K562 (cell line): ENCODE data around the gene CNTFR. TPM values are rescaled to one million over a fixed set of nuclear protein-coding genes. Genes with fewer than 3 reads are reported as not detected.

Source experiments
- ATAC-seq: fragments of 200-7000 bp; cut with Tn5 transposase; 3 replicates; pipeline ENCODE4 v1.9.1; 2020; ENCODE audit warnings: moderate library complexity
- BruUV-seq: library from RNA; stranded (reverse); fragments of 400-500 nt; replicated peaks from 2 replicates; lab custom pipeline; 2021; lab: Mats Ljungman, UMichigan
- CTCF ChIA-PET: fragments of 300-600 bp; formaldehyde crosslinking; extraction: SDS; loops from one replicate; lab custom pipeline; 2021; ENCODE audit warnings: low intra/inter-chr PET ratio; lab: Yijun Ruan, JAX
- POLR2A ChIA-PET: fragments of 300-600, 350-650 bp; sonication (Branson Sonifier 250); formaldehyde crosslinking; extraction: SDS; loops from one replicate; lab custom pipeline; 2021; ENCODE audit warnings: antibody characterized with exemption, inconsistent platforms; lab: Yijun Ruan, JAX
- DNase-seq, 4 experiments: peaks; one replicate each; pipeline versions ENCODE4 v3.0.0 to v3.0.0-alpha.2; 2011 to 2018; ENCODE audit warnings: low spot score in 3 of 4, mixed read lengths in 3 of 4; ENCODE audit errors: extremely low read depth in 1 of 4
- FAIRE-seq: peaks from 2 replicates; lab custom pipeline; 2011; peaks lifted over from hg19 to GRCh38; lab: Jason Lieb, UNC
- H2AFZ ChIP-seq: 2 replicates; pipeline ENCODE4 v1.6.0; 2011; ENCODE audit warnings: low read depth, low read length, control low read depth, inconsistent platforms
- H3K27ac ChIP-seq: fragments of 200-600 bp; 3 replicates; pipeline ENCODE4 v1.8.0; 2011; ENCODE audit warnings: low read depth, mild to moderate bottlenecking, control low read depth, inconsistent platforms, low read length, moderate library complexity, mixed read lengths; ENCODE audit errors: extremely low read depth
- H3K27me3 ChIP-seq, 2 experiments: fragments of 300-600 bp in 1 of 2; 2 replicates in 1 of 2; 3 replicates in 1 of 2; pipeline versions ENCODE4 v1.6.0 to v1.8.0; 2011; ENCODE audit warnings: inconsistent platforms in 2 of 2, low read length in 2 of 2, mild to moderate bottlenecking in 1 of 2, mixed read lengths in 1 of 2, moderate library complexity in 1 of 2; ENCODE audit not compliant: control insufficient read depth in 2 of 2, insufficient read depth in 2 of 2
- H3K36me3 ChIP-seq: fragments of 300-600 bp; 3 replicates; pipeline ENCODE4 v1.8.0; 2011; ENCODE audit warnings: mild to moderate bottlenecking, low read length, inconsistent platforms; ENCODE audit not compliant: control insufficient read depth, insufficient read depth
- H3K4me1 ChIP-seq, 2 experiments: fragments of 200-600 bp in 1 of 2; replicated peaks in 1 of 2; 2 replicates in 1 of 2; 3 replicates in 1 of 2; pipeline versions ENCODE4 v1.5.1 to v1.8.0; 2011; ENCODE audit warnings: inconsistent platforms in 2 of 2, low read length in 2 of 2, mild to moderate bottlenecking in 1 of 2, mixed read lengths in 1 of 2, moderate library complexity in 1 of 2; ENCODE audit not compliant: control insufficient read depth in 2 of 2, insufficient read depth in 2 of 2
- H3K4me2 ChIP-seq: 2 replicates; pipeline ENCODE4 v1.6.1; 2011; ENCODE audit warnings: low read length, control low read depth, inconsistent platforms, mixed read lengths; ENCODE audit not compliant: insufficient read depth
- H3K4me3 ChIP-seq: fragments of 200-600 bp; sonication (generic), shearing (Covaris generic); 2 replicates; pipeline ENCODE4 v1.5.1; 2016; ENCODE audit warnings: control low read depth, inconsistent platforms
- H3K79me2 ChIP-seq: fragments of 200-600 bp; 3 replicates; pipeline ENCODE4 v1.8.0; 2011; ENCODE audit warnings: low read length, inconsistent platforms; ENCODE audit not compliant: control insufficient read depth, insufficient read depth
- H3K9ac ChIP-seq, 2 experiments: 2 replicates each; pipeline versions ENCODE4 v1.6.0 to v1.6.1; 2011; ENCODE audit warnings: low read depth in 2 of 2, low read length in 2 of 2, control low read depth in 1 of 2, inconsistent platforms in 1 of 2, mild to moderate bottlenecking in 1 of 2, mixed read lengths in 1 of 2; ENCODE audit not compliant: insufficient read depth in 1 of 2
- H3K9me1 ChIP-seq: one replicate; pipeline ENCODE4 v1.6.0; 2011; ENCODE audit warnings: inconsistent platforms, mild to moderate bottlenecking, low read length, moderate library complexity; ENCODE audit not compliant: control insufficient read depth, insufficient read depth
- H3K9me3 ChIP-seq: replicated peaks from 2 replicates; pipeline ENCODE4 v1.5.1; 2011; ENCODE audit warnings: low read depth, low read length, inconsistent platforms; ENCODE audit not compliant: control insufficient read depth, insufficient read depth
- H4K20me1 ChIP-seq: replicated peaks from 2 replicates; pipeline ENCODE4 v1.6.1; 2011; ENCODE audit warnings: low read length, inconsistent platforms, mixed read lengths; ENCODE audit not compliant: control insufficient read depth, insufficient read depth
- CXXC5 ChIP-seq: fragments of 250-450 bp; sonication (Bioruptor Pico); IDR thresholded peaks from 2 replicates; pipeline ENCODE4 v1.8.0; 2022; ENCODE audit warnings: inconsistent platforms, mild to moderate bottlenecking, moderate library complexity
- HNRNPLL ChIP-seq: fragments of 200-400 bp; formaldehyde crosslinking; IDR thresholded peaks from 2 replicates; pipeline ENCODE4 v1.6.1; 2017; ENCODE audit warnings: low read length, low read depth, mild to moderate bottlenecking; ENCODE audit not compliant: poor library complexity, severe bottlenecking
- MXD1 ChIP-seq: fragments of 250-450 bp; sonication (Bioruptor Pico); IDR thresholded peaks from 2 replicates; pipeline ENCODE4 v1.8.0; 2021; ENCODE audit warnings: borderline replicate concordance, mild to moderate bottlenecking, moderate library complexity; ENCODE audit not compliant: poor library complexity, severe bottlenecking
- POLR3G ChIP-seq: IDR thresholded peaks from 2 replicates; pipeline ENCODE4 v1.6.1; 2011; ENCODE audit not compliant: insufficient read length, insufficient replicate concordance; ENCODE audit errors: extremely low read depth
- VEZF1 ChIP-seq: fragments of 200-800 bp; sonication (Bioruptor generic); IDR thresholded peaks from 2 replicates; pipeline ENCODE4 v1.6.1; 2017; ENCODE audit warnings: missing genetic modification characterization, missing compliant biosample characterization
- WGBS: fragments of 100-300 bp; shearing (Covaris generic); methylation state at CpG from one replicate; pipeline ENCODE4 v1.1.6; 2016; ENCODE audit warnings: low coverage, mixed read lengths; ENCODE audit not compliant: insufficient coverage; ENCODE audit errors: missing lambda C conversion rate; 5-methylcytosine and 5-hydroxymethylcytosine counted together
- in situ Hi-C: fragments of 300-500 bp; cut with MboI; formaldehyde crosslinking; loops from 4 replicates; pipeline ENCODE4 v1.15.0; 2018; ENCODE audit warnings: inconsistent platforms, mixed read lengths
- intact Hi-C: fragments of 100-400 bp; cut with micrococcal nuclease; formaldehyde crosslinking; loops from 2 replicates; pipeline ENCODE4 v1.14.2; 2022
- polyA plus RNA-seq, 8 experiments: library from polyadenylated mRNA; depleted of rRNA in 4 of 8; stranded (reverse) in 5 of 8; unstranded in 3 of 8; fragments of >200 nt; fragmentation: Nextera tagmentation in 2 of 8; fragmentation: Illumina TruSeq in 1 of 8; extraction: Ambion mirVana in 2 of 8; extraction: Trizol in 1 of 8; gene quantifications; 2 replicates each; pipeline versions ENCODE4 v1.2.1 to v1.2.3, GENCODE V29; 2011 to 2014; ENCODE audit warnings: inconsistent platforms in 1 of 8, missing spikeins in 1 of 8
- total RNA-seq, 7 experiments: library from RNA; depleted of rRNA in 6 of 7; stranded (reverse); fragments of >200 nt in 6 of 7; fragmentation: Illumina TruSeq in 2 of 7; extraction: Trizol in 2 of 7; gene quantifications; 2 replicates each; pipeline versions ENCODE4 v1.2.1 to v1.2.3, GENCODE V29; 2011 to 2021; ENCODE audit warnings: low replicate concordance in 1 of 7
- TF ChIP-seq, protein P1 (sequence below), 2 experiments: IDR thresholded peaks; 2 replicates each; pipeline ENCODE4 v1.6.1; 2011; ENCODE audit warnings: borderline replicate concordance in 1 of 2, control low read depth in 1 of 2, low read depth in 1 of 2, low read length in 1 of 2, mild to moderate bottlenecking in 1 of 2, mixed read lengths in 1 of 2, moderate library complexity in 1 of 2; ENCODE audit not compliant: insufficient read depth in 1 of 2, insufficient read length in 1 of 2, poor library complexity in 1 of 2, severe bottlenecking in 1 of 2; ENCODE audit errors: extremely low read depth in 1 of 2
- TF ChIP-seq, protein P2 (sequence below), 3 experiments: IDR thresholded peaks in 2 of 3; conservative IDR thresholded peaks in 1 of 3; 2 replicates each; pipeline ENCODE4 v1.5.1; 2011 to 2012; ENCODE audit warnings: low read length in 3 of 3, mild to moderate bottlenecking in 3 of 3, control low read depth in 2 of 3, improper control_type of control experiment in 1 of 3, inconsistent platforms in 1 of 3, low read depth in 1 of 3, mixed read lengths in 1 of 3, moderate library complexity in 1 of 3; ENCODE audit not compliant: insufficient read depth in 2 of 3

The CNTFR gene
- total and polyA plus RNA-seq, 9 of the 15 experiments (the other 6 are each of a cell fraction or from before 2014, with no cell fraction given): not detected

DNA sequence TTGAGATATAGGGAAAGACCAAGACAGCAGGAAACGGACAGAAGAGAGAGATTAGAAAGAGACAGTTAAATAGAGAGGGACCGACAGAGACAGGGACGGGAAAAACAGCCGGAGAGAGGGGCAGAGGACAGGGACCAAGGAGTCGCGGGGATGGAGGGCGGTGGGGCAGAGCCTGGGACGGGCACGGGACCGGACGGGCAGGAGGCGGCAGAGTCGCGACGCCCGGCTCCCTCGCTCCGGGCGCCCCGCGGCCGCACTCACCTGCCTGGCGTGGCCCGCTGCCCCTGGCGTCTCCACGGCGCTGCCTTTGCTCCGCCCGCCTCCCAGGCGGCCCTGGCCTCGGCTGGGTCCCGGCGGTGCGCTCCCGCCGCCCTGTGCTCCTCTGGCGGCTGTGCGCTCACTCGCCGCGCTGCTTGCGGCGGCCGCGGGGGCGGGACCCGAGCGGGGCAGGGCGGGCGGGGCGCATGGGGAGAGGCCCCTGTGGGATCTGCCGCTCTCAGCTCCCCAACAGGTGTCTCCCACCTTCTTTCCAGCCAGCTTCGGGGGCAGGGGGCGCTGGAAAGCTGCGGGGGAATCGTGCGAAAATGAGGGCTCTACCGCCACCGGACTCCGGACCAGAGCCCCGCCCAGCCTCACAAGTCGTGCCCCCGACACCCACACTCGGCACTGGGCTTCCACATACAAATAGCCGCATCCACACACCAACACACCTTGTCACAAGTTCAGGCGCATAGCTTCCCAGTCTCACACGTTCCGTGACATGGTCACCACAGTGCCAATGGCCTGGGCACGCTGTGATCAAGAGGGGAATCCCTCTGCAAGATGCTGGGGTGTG, 39.3 kb upstream of the CNTFR start, which contains the start of gene ARID3C:
ARID3C (minus strand) TSS at position 411 of the 835 bp plus-strand sequence. CDS start 1,052 bp downstream, outside the sequence.
- in situ Hi-C loops: no loop called here
- no peaks in the 10 kb centered on the region for H3K79me2 ChIP-seq
- H3K9me3 ChIP-seq: no peaks in the 10 kb centered on the region
- POLR2A ChIA-PET: no interaction called here
- peak; percentile 38; the same call in 1 of the 2 replicates for TF ChIP-seq CXXC5
- peak; percentile 26; the same call in 1 of the 2 replicates for TF ChIP-seq VEZF1
- no peak for TF ChIP-seq POLR3G
- TF ChIP-seq, protein P1, sequence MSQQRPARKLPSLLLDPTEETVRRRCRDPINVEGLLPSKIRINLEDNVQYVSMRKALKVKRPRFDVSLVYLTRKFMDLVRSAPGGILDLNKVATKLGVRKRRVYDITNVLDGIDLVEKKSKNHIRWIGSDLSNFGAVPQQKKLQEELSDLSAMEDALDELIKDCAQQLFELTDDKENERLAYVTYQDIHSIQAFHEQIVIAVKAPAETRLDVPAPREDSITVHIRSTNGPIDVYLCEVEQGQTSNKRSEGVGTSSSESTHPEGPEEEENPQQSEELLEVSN (IDR thresholded peaks at IDR 0.05; ENCODE audit: borderline replicate concordance in 1 of 2, extremely low read depth in 1 of 2, insufficient read depth in 1 of 2, insufficient read length in 1 of 2, low read depth in 1 of 2, low read length in 1 of 2, poor library complexity in 1 of 2, severe bottlenecking in 1 of 2): peak in 1 of 2 experiments; percentile 77
- TF ChIP-seq HNRNPLL: peak; percentile 97
- no peak for TF ChIP-seq MXD1
- TF ChIP-seq, protein P2, sequence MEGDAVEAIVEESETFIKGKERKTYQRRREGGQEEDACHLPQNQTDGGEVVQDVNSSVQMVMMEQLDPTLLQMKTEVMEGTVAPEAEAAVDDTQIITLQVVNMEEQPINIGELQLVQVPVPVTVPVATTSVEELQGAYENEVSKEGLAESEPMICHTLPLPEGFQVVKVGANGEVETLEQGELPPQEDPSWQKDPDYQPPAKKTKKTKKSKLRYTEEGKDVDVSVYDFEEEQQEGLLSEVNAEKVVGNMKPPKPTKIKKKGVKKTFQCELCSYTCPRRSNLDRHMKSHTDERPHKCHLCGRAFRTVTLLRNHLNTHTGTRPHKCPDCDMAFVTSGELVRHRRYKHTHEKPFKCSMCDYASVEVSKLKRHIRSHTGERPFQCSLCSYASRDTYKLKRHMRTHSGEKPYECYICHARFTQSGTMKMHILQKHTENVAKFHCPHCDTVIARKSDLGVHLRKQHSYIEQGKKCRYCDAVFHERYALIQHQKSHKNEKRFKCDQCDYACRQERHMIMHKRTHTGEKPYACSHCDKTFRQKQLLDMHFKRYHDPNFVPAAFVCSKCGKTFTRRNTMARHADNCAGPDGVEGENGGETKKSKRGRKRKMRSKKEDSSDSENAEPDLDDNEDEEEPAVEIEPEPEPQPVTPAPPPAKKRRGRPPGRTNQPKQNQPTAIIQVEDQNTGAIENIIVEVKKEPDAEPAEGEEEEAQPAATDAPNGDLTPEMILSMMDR (IDR thresholded peaks at IDR 0.05 in 2 of 3, conservative IDR thresholded peaks at IDR 0.05 in 1 of 3; ENCODE audit: insufficient read depth in 2 of 3, low read depth in 1 of 3, low read length in 3 of 3): peak in 1 of 3 experiments; percentile 24; a peak in 1 of 6 replicates
- TF ChIP-seq, all 486 proteins: peak for 5
- Histone ChIP-seq H3K4me2 (peak within 1 kb of the TSS; percentile 58), H3K9me1 (no peaks in the 10 kb centered on the region), H3K4me1 (peaks cover 0 to 21% of the 10 kb centered on the region in 2 experiments; a peak in 4 of 5 replicates), H3K9ac (peak within 1 kb of the TSS in 1 of 2 experiments; percentile 78; a peak in 2 of 4 replicates), H3K4me3 (peak within 1 kb of the TSS; percentile 18), H3K27me3 (peaks cover 14 to 55% of the 10 kb centered on the region in 2 experiments; a peak in 4 of 5 replicates), H4K20me1 (0 out of 2 replicates have a peak, but pooled peaks cover under 1% of the 10 kb centered on the region), H3K27ac (no peak within 1 kb of the TSS), H2AFZ (peak within 1 kb of the TSS; percentile 32; the same call in 1 of the 2 replicates), H3K36me3 (no peaks in the 10 kb centered on the region)
- peak; percentile 53 to 70 (median 62) for DNase-seq
- no TSS peak for BruUV-seq
- peak; percentile 97 for ATAC-seq
- intact Hi-C loops: no loop called here
- CTCF ChIA-PET: no interaction called here
- 6% methylated on average over 20 of the region's 69 CpGs for WGBS
- FAIRE-seq: no peak
